Fibroblast of lung (primary cell): ENCODE results near the gene POR. TPM values are rescaled to one million over a fixed set of nuclear protein-coding genes. Genes with fewer than 3 reads are reported as not detected.

Experiments used
- DNase-seq, 2 donors: peaks; one replicate each; pipeline versions ENCODE4 v3.0.0 to v3.0.0-alpha.2; 2010; ENCODE audit warnings: low read depth in 2 of 2
- H2AFZ ChIP-seq: 2 replicates; pipeline ENCODE4 v1.5.1; 2012; ENCODE audit warnings: low read length, control low read depth, inconsistent platforms
- H3K27ac ChIP-seq: 2 replicates; pipeline ENCODE4 v1.5.1; 2011; ENCODE audit warnings: low read length, control low read depth; ENCODE audit not compliant: insufficient read depth
- H3K27me3 ChIP-seq: 2 replicates; pipeline ENCODE4 v1.5.1; 2011; ENCODE audit warnings: mild to moderate bottlenecking, low read length; ENCODE audit not compliant: control insufficient read depth, insufficient read depth
- H3K36me3 ChIP-seq: 2 replicates; pipeline ENCODE4 v1.5.1; 2011; ENCODE audit warnings: low read length; ENCODE audit not compliant: control insufficient read depth, insufficient read depth
- H3K4me1 ChIP-seq: 2 replicates; pipeline ENCODE4 v1.5.1; 2011; ENCODE audit warnings: low read length; ENCODE audit not compliant: control insufficient read depth, insufficient read depth; ENCODE audit errors: extremely low read depth
- H3K4me2 ChIP-seq: 2 replicates; pipeline ENCODE4 v1.5.1; 2011; ENCODE audit warnings: low read length, control low read depth; ENCODE audit not compliant: insufficient read depth; ENCODE audit errors: extremely low read depth
- H3K4me3 ChIP-seq, 4 experiments: fragments of 200-600 bp in 1 of 4; sonication (generic) in 1 of 4; replicated peaks in 1 of 4; 2 replicates each; pipeline ENCODE4 v1.5.1; 2011 to 2016; ENCODE audit warnings: low read length in 4 of 4, low read depth in 3 of 4, mild to moderate bottlenecking in 3 of 4, control low read depth in 2 of 4, inconsistent platforms in 1 of 4, mixed read lengths in 1 of 4; ENCODE audit not compliant: insufficient read depth in 1 of 4; ENCODE audit errors: control extremely low read depth in 1 of 4
- H3K79me2 ChIP-seq: 2 replicates; pipeline ENCODE4 v1.5.1; 2012; ENCODE audit warnings: mild to moderate bottlenecking, low read length, inconsistent platforms; ENCODE audit not compliant: control insufficient read depth, insufficient read depth
- H3K9ac ChIP-seq: 2 replicates; pipeline ENCODE4 v1.5.1; 2011; ENCODE audit warnings: mild to moderate bottlenecking, low read length, control low read depth; ENCODE audit not compliant: insufficient read depth
- H3K9me3 ChIP-seq: 2 replicates; pipeline ENCODE4 v1.5.1; 2012; ENCODE audit warnings: low read depth, low read length; ENCODE audit not compliant: control insufficient read depth, insufficient read depth
- H4K20me1 ChIP-seq: 2 replicates; pipeline ENCODE4 v1.5.1; 2011; ENCODE audit warnings: low read length; ENCODE audit not compliant: control insufficient read depth, insufficient read depth; ENCODE audit errors: extremely low read depth
- CTCF ChIP-seq, 2 donors: IDR thresholded peaks in 1 of 2; conservative IDR thresholded peaks in 1 of 2; 1 replicate in 1 of 2; 2 replicates in 1 of 2; pipeline ENCODE4 v1.5.1; 2011 to 2012; ENCODE audit warnings: low read length in 2 of 2, control low read depth in 1 of 2, inconsistent platforms in 1 of 2, low read depth in 1 of 2, mild to moderate bottlenecking in 1 of 2
- EZH2 ChIP-seq: IDR thresholded peaks from 2 replicates; pipeline ENCODE4 v1.5.1; 2012; ENCODE audit warnings: low read length, control low read depth, mild to moderate bottlenecking; ENCODE audit errors: missing control alignments
- polyA plus RNA-seq, 2 donors: library from polyadenylated mRNA; depleted of rRNA in 1 of 2; stranded (reverse) in 1 of 2; unstranded in 1 of 2; fragments of >200 nt; gene quantifications; 2 replicates each; pipeline ENCODE4 v1.2.1, GENCODE V29; 2011 to 2012; ENCODE audit warnings: missing spikeins in 1 of 2
- total RNA-seq: library from RNA; depleted of rRNA; stranded (reverse); fragments of >200 nt; gene quantifications from 2 replicates; pipeline ENCODE4 v1.2.1, GENCODE V29; 2014

POR gene
- total and polyA plus RNA-seq, 2 donors (not counting 1 experiment from before 2014, with no cell fraction given), result 36.2 to 207 TPM

- Histone ChIP-seq H3K4me2 (no peak overlapping the region), H3K9me3 (no peaks in the 10 kb centered on the region), H3K4me3 (no peak overlapping the region), H3K4me1 (peaks cover 48% of the 10 kb centered on the region), H3K36me3 (peaks cover 7% of the 10 kb centered on the region), H3K27me3 (no peaks in the 10 kb centered on the region), H2AFZ (no peak overlapping the region), H3K9ac (no peak overlapping the region), H3K79me2 (no peaks in the 10 kb centered on the region), H4K20me1 (no peaks in the 10 kb centered on the region), H3K27ac (no peak overlapping the region)
- no peak for TF ChIP-seq EZH2
- no peak for TF ChIP-seq CTCF (conservative IDR thresholded peaks at IDR 0.05 in 1 of 2, IDR thresholded peaks at IDR 0.05 in 1 of 2; ENCODE audit: low read depth in 1 of 2, low read length in 2 of 2)
- DNase-seq, result no peak
Measured at GRCh38 chr7:75965617-75966016, 50.7 kb downstream of the POR start.

GRCh38 chr7:75966190-75966961, 51.4 kb downstream of the POR start:
- Histone ChIP-seq H2AFZ (no peak overlapping the region), H3K27me3 (no peaks in the 10 kb centered on the region), H3K36me3 (peaks cover 7% of the 10 kb centered on the region), H4K20me1 (no peaks in the 10 kb centered on the region), H3K4me2 (peak overlapping the region; percentile 55), H3K27ac (peak overlapping the region; percentile 78), H3K4me1 (peaks cover 48% of the 10 kb centered on the region), H3K9ac (peak overlapping the region; percentile 46), H3K4me3 (peak overlapping the region in 2 of 4 experiments; percentile 12 to 36), H3K9me3 (no peaks in the 10 kb centered on the region), H3K79me2 (no peaks in the 10 kb centered on the region)
- TF ChIP-seq EZH2, result no peak
- TF ChIP-seq CTCF (conservative IDR thresholded peaks at IDR 0.05 in 1 of 2, IDR thresholded peaks at IDR 0.05 in 1 of 2; ENCODE audit: low read depth in 1 of 2, low read length in 2 of 2), result no peak
- DNase-seq, result peak; percentile 51 to 62

GRCh38 chr7:75967055-75967454, 52.1 kb downstream of the POR start:
- H3K4me2 ChIP-seq, result no peak overlapping the region
- H2AFZ ChIP-seq, result no peak overlapping the region
- TF ChIP-seq CTCF (conservative IDR thresholded peaks at IDR 0.05 in 1 of 2, IDR thresholded peaks at IDR 0.05 in 1 of 2; ENCODE audit: low read depth in 1 of 2, low read length in 2 of 2) (no peak), EZH2 (no peak)
- no peak overlapping the region for H3K4me3 ChIP-seq
- no peak for DNase-seq
- H3K9ac ChIP-seq, result no peak overlapping the region
- H3K27ac ChIP-seq, result peak overlapping the region; percentile 78
- no peaks in the 10 kb centered on the region for H4K20me1 ChIP-seq
- no peaks in the 10 kb centered on the region for H3K27me3 ChIP-seq
- H3K9me3 ChIP-seq, result no peaks in the 10 kb centered on the region
- H3K36me3 ChIP-seq, result peaks cover 8% of the 10 kb centered on the region
- H3K79me2 ChIP-seq, result no peaks in the 10 kb centered on the region
- H3K4me1 ChIP-seq, result peaks cover 51% of the 10 kb centered on the region
